Activated CD8-positive, alpha-beta T cell treated with anti-CD3 and anti-CD28 coated beads, Interleukin-2, amount 10 ng/mL, durations not matched to agents 7 days and 5 days (primary cell): ENCODE results near the gene CDH4. TPM values are rescaled to one million over a fixed set of nuclear protein-coding genes. Genes with fewer than 3 reads are reported as not detected.

ENCODE experiments used
- ATAC-seq: fragments of 150-1000 bp; cut with Tn5 transposase; one replicate; pipeline ENCODE4 v1.10.0; 2021; ENCODE audit warnings: moderate library complexity
- CTCF ChIA-PET: fragments of 350-600 bp; sonication (Branson Sonifier 250); formaldehyde crosslinking; loops from one replicate; lab custom pipeline; 2021; ENCODE audit warnings: antibody characterized with exemption; lab: Charles Lee
- POLR2A ChIA-PET: fragments of 350-600 bp; sonication (Branson Sonifier 250); formaldehyde crosslinking; loops from one replicate; lab custom pipeline; 2021; ENCODE audit warnings: antibody characterized with exemption; lab: Charles Lee
- DNase-seq: peaks from one replicate; pipeline ENCODE4 v3.0.0-alpha.2; 2020
- H3K27ac Mint-ChIP-seq: one replicate; pipeline ENCODE4 v1.8.0; 2021; ENCODE audit warnings: mild to moderate bottlenecking, mixed read lengths
- H3K27me3 Mint-ChIP-seq: one replicate; pipeline ENCODE4 v1.8.0; 2021; ENCODE audit warnings: low read depth, mixed read lengths
- H3K36me3 Mint-ChIP-seq: one replicate; pipeline ENCODE4 v1.8.0; 2021; ENCODE audit warnings: low read depth, mixed read lengths
- H3K4me1 Mint-ChIP-seq: one replicate; pipeline ENCODE4 v1.8.0; 2021; ENCODE audit warnings: low read depth, mixed read lengths
- H3K4me3 Mint-ChIP-seq: one replicate; pipeline ENCODE4 v1.8.0; 2021; ENCODE audit warnings: mild to moderate bottlenecking, mixed read lengths
- H3K9me3 Mint-ChIP-seq: one replicate; pipeline ENCODE4 v1.8.0; 2022; ENCODE audit warnings: mixed read lengths; ENCODE audit not compliant: insufficient read depth
- total RNA-seq, 2 experiments: library from RNA; stranded (reverse); gene quantifications; one replicate each; pipeline ENCODE4 v1.2.3, GENCODE V29; 2021

CDH4 gene
- total RNA-seq, 2 experiments from 2014 or later = 0.05 to 0.13 TPM

GRCh38 chr20:61790116-61790827 is 538.2 kb downstream of the CDH4 start:
- H3K9me3 Mint-ChIP-seq = no peaks in the 10 kb centered on the region
- no peak for ATAC-seq

DNA sequence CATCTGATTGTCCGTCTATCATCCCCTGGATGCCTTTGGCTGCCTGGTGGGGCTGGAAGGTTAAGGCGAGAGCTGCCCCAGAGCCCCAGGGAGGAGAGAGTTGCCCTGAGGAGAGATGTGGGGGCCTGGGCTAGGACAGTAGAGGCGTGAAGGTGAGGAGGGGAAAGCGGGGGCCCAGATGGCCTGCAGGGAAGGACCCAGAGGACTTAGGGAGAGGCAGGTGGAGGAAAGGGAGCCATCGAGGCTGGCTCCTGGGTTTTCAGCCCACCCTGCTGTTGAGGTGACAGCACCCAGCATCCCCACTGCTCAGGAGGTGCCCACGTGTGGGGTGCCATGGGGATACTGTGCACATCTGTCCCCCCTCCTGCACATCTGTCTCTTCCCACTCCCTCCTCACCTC is 539.9 kb downstream of the CDH4 start:
- ChIA-PET POLR2A (no interaction called here), CTCF (no interaction called here)
- Mint-ChIP-seq H3K36me3 (no peaks in the 10 kb centered on the region), H3K4me1 (no peaks in the 10 kb centered on the region), H3K27ac (no peak overlapping the region), H3K27me3 (no peaks in the 10 kb centered on the region), H3K9me3 (no peaks in the 10 kb centered on the region), H3K4me3 (no peak overlapping the region)
- DNase-seq (no peak), ATAC-seq (no peak)

More at GRCh38 chr20:61790116-61790827, 538.2 kb downstream of the CDH4 start:
- Mint-ChIP-seq H3K4me3 (no peak overlapping the region), H3K27ac (no peak overlapping the region), H3K36me3 (no peaks in the 10 kb centered on the region), H3K27me3 (no peaks in the 10 kb centered on the region), H3K4me1 (no peaks in the 10 kb centered on the region)
- ChIA-PET CTCF (no interaction called here), POLR2A (no interaction called here)
- no peak for DNase-seq

DNA sequence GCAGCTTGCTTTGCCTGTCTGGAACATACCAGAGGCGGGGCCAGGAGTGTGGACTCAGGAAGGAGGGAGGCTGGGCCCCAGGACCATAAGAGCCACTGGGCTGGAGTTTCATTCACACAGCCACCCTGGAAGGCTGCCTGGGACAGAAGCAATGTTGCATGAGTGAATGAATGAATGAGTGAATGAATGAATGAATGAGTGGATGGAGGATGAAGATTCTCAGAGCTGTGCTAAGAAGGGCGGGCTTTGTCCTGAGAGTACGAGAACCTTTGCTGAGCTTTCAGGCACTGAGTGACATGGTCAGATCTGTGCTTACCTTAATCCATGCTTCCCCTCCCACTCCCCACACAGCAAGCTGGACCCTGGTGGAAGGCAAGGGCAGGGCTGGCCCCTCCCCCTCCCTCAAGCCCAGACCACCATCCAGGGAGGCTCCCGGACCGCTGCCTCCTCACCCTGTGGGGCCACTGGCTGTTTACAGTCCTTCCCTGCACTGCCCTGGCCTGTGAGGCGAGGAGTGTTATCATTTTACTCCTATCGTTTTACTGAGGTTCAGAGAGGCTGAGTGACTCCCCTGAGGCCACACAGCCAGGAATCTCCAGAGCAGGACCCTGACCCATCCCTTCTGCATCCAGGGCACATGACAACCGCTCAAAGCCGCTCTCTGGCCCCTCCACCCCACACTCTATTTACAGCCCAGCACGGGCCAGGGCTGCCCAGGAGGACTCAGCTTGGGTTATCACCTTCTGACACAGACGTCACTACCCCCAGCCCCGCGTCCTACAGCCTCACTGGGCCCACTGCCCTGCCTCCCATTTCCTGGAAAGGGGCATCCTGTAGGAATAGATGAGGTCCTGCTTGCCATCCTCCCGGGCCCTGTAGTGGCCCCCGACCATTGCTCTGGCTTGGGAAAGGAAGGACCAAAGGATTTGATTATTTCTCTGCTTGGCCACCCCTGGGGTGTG is 543.9 kb downstream of the CDH4 start:
- H3K27ac Mint-ChIP-seq = no peak overlapping the region
- H3K36me3 Mint-ChIP-seq = no peaks in the 10 kb centered on the region
- DNase-seq (no peak), ATAC-seq (no peak)
- no peaks in the 10 kb centered on the region for H3K4me1 Mint-ChIP-seq
- no peaks in the 10 kb centered on the region for H3K27me3 Mint-ChIP-seq
- ChIA-PET CTCF (no interaction called here), POLR2A (no interaction called here)
- H3K9me3 Mint-ChIP-seq = no peaks in the 10 kb centered on the region
- H3K4me3 Mint-ChIP-seq = no peak overlapping the region

GRCh38 chr20:61796738-61797137 is 544.7 kb downstream of the CDH4 start:
- no peak for DNase-seq
- Mint-ChIP-seq H3K9me3 (no peaks in the 10 kb centered on the region), H3K4me1 (no peaks in the 10 kb centered on the region), H3K27ac (no peak overlapping the region), H3K36me3 (no peaks in the 10 kb centered on the region), H3K4me3 (no peak overlapping the region), H3K27me3 (no peaks in the 10 kb centered on the region)
- no peak for ATAC-seq
- ChIA-PET CTCF (no interaction called here), POLR2A (no interaction called here)

DNA sequence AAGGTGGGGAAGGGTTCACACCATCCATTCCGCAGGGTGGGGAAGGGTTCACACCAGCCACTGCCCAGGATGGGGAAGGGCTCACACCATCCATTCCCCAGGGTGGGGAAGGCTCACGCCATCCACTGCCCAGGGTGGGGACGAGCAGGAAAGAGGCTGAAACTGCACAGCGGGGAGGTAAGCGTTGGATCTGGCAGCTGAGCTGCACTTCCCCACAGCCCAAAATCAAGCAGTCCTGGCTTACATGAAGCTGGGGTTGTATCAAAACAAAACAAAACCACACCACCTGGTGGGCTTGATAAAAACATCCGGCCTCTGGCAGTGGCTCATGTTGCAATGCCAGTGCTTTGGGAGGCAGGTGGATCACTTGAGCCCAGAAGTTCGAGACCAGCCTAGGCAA is 545.1 kb downstream of the CDH4 start:
- H3K9me3 Mint-ChIP-seq = no peaks in the 10 kb centered on the region
- no peak overlapping the region for H3K27ac Mint-ChIP-seq
- H3K4me3 Mint-ChIP-seq = no peak overlapping the region
- no peaks in the 10 kb centered on the region for H3K27me3 Mint-ChIP-seq
- ChIA-PET CTCF (no interaction called here), POLR2A (no interaction called here)
- no peak for DNase-seq
- H3K36me3 Mint-ChIP-seq = no peaks in the 10 kb centered on the region
- ATAC-seq = no peak
- H3K4me1 Mint-ChIP-seq = no peaks in the 10 kb centered on the region

DNA sequence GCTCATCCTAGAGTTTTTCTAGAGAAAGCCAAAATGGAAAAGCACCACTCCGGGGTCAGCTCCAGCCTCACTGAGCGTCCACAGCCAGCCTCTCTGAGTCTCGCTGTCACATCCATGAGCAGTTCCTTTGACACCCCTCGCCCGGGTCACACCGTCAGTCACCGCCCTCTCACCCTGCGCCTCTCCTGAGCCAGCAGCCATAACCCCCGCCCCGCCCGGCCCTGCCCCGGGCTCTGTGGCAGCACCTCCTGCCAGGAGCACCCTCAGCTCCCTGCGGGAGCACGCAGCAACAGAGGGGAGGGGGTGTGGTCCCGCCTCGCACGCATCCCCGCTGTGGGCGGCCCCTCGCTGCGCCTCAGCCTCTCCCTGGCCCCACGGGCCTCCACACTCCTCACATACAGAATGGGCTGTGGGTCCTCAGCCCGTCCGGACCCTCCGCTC is 545.9 kb downstream of the CDH4 start:
- no peak overlapping the region for H3K4me3 Mint-ChIP-seq
- ATAC-seq = no peak
- CTCF ChIA-PET = no interaction called here
- H3K27me3 Mint-ChIP-seq = no peaks in the 10 kb centered on the region
- no peak overlapping the region for H3K27ac Mint-ChIP-seq
- no peaks in the 10 kb centered on the region for H3K36me3 Mint-ChIP-seq
- no peak for DNase-seq
- POLR2A ChIA-PET = no interaction called here
- H3K4me1 Mint-ChIP-seq = no peaks in the 10 kb centered on the region
- no peaks in the 10 kb centered on the region for H3K9me3 Mint-ChIP-seq

- H3K4me3 Mint-ChIP-seq = no peak overlapping the region
- H3K4me1 Mint-ChIP-seq = no peaks in the 10 kb centered on the region
- no peaks in the 10 kb centered on the region for H3K9me3 Mint-ChIP-seq
- no peaks in the 10 kb centered on the region for H3K27me3 Mint-ChIP-seq
- ChIA-PET CTCF (no interaction called here), POLR2A (no interaction called here)
- ATAC-seq (no peak), DNase-seq (no peak)
- no peaks in the 10 kb centered on the region for H3K36me3 Mint-ChIP-seq
- H3K27ac Mint-ChIP-seq = no peak overlapping the region
Measured at GRCh38 chr20:61798632-61799031, 546.6 kb downstream of the CDH4 start.

DNA sequence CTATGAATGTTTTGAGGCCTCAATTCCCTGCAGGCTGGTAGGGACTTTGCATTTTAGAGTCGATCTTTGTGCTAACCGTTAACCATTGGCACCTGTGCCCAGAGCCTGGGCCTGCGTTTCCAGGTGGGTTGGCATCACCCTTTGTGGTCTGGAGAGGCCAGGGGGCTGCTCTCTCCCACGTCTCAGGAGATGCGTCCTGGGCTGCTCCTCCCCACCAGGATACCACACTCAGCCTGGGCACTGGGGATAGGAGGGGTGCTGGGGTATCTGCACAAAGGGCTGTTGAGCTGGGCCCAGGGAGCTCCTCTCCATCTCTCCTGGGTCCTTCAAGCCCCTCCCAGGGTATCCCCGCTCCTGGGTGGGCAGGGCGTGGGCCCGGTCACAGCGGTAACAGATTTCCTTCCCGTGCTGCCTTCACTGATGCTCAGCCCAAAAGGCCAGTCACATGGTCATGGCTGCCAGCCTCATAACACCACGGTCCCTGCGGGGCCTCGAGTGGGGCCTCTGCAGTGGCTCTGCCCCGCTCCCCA is 547.4 kb downstream of the CDH4 start:
- Mint-ChIP-seq H3K4me1 (no peaks in the 10 kb centered on the region), H3K27ac (no peak overlapping the region), H3K36me3 (no peaks in the 10 kb centered on the region), H3K27me3 (peaks cover 2% of the 10 kb centered on the region), H3K4me3 (no peak overlapping the region), H3K9me3 (no peaks in the 10 kb centered on the region)
- POLR2A ChIA-PET = no interaction called here
- no peak for ATAC-seq
- CTCF ChIA-PET = no interaction called here
- DNase-seq = no peak

GRCh38 chr20:61799928-61800327 is 547.9 kb downstream of the CDH4 start:
- H3K4me1 Mint-ChIP-seq = no peaks in the 10 kb centered on the region
- no peak for ATAC-seq
- POLR2A ChIA-PET = no interaction called here
- H3K9me3 Mint-ChIP-seq = no peaks in the 10 kb centered on the region
- H3K4me3 Mint-ChIP-seq = no peak overlapping the region
- CTCF ChIA-PET = no interaction called here
- H3K36me3 Mint-ChIP-seq = no peaks in the 10 kb centered on the region
- peaks cover 4% of the 10 kb centered on the region for H3K27me3 Mint-ChIP-seq
- H3K27ac Mint-ChIP-seq = no peak overlapping the region
- DNase-seq = no peak

GRCh38 chr20:61800359-61801064 is 548.5 kb downstream of the CDH4 start:
- no peak for ATAC-seq
- CTCF ChIA-PET = no interaction called here
- POLR2A ChIA-PET = no interaction called here
- Mint-ChIP-seq H3K27me3 (peaks cover 4% of the 10 kb centered on the region), H3K4me1 (no peaks in the 10 kb centered on the region), H3K36me3 (no peaks in the 10 kb centered on the region), H3K9me3 (no peaks in the 10 kb centered on the region), H3K4me3 (no peak overlapping the region), H3K27ac (no peak overlapping the region)
- DNase-seq = no peak

DNA sequence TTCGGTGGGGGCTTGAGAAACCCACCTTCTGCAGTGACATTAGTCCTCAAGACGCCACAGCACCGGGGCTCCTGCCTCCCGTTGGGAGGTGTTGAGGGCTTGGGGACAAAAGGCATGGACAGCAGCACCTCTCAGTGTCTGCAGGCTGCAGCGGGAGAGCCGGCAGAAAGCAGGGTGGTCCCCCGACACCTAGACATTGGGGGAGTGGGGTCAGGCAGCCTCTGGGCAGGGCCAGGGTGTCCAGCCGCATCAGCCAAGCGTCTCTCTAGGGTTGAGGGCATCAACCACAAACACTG is 549.0 kb downstream of the CDH4 start:
- Mint-ChIP-seq H3K27ac (no peak overlapping the region), H3K36me3 (no peaks in the 10 kb centered on the region), H3K4me1 (no peaks in the 10 kb centered on the region), H3K27me3 (peaks cover 4% of the 10 kb centered on the region), H3K9me3 (no peaks in the 10 kb centered on the region), H3K4me3 (no peak overlapping the region)
- ATAC-seq (no peak), DNase-seq (no peak)
- CTCF ChIA-PET = no interaction called here
- POLR2A ChIA-PET = no interaction called here

- H3K9me3 Mint-ChIP-seq = no peaks in the 10 kb centered on the region
- no peak overlapping the region for H3K27ac Mint-ChIP-seq
- peaks cover 4% of the 10 kb centered on the region for H3K27me3 Mint-ChIP-seq
- no peaks in the 10 kb centered on the region for H3K36me3 Mint-ChIP-seq
- H3K4me3 Mint-ChIP-seq = no peak overlapping the region
- ATAC-seq (no peak), DNase-seq (no peak)
- H3K4me1 Mint-ChIP-seq = no peaks in the 10 kb centered on the region
- ChIA-PET POLR2A (no interaction called here), CTCF (no interaction called here)
Measured at GRCh38 chr20:61801428-61801827, 549.4 kb downstream of the CDH4 start.
